ENCODE results near the gene GNAZ. TPM values are rescaled to one million over a fixed set of nuclear protein-coding genes. Genes with fewer than 3 reads are reported as not detected.

The GNAZ gene
- total and polyA plus RNA-seq, 2 of the 8 experiments (the other 6 are each of a cell fraction or from before 2014, with no cell fraction given), result 6.6 to 9.6 TPM

DNA sequence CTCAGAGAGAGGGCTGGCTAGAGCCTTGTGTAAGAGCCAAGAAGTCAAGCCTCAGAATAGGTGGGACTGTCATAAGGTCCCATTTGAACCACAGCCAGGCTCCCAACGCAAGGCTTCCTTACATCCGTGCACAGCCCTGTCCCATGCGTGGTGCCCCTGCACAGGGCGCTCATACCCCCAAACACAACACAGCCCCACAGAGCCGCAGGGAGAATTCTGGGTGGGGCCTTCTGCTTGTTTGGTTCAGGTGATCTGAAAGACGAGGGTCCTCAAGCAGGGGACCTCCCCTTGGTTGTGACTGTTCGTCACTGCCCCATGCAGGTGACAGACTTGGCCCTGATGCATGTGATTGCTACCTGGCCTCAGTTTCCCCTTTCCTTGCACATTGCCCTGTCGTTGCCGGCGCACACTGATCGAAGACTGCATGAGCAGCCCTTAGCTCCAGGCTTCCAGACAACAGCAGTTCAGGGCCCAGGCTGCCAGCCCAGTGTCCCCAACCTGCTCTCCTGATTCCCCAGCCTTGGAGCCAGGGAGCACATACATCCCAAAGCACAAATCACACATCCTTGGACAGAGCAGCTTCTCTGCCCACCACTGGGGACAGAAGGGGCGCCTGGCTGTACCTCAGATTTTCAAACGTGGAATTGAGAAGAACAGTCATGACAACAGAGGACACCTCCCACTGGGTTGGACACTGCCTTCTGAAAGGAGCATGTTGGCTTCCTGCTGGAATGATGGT lies 22.1 kb downstream of the GNAZ start (continued):
- no peak for TF ChIP-seq KDM1A (IDR thresholded peaks at IDR 0.05; ENCODE audit: borderline replicate concordance, low read length)
